Measurements from ENCODE around the gene ALOX12B.

DNA sequence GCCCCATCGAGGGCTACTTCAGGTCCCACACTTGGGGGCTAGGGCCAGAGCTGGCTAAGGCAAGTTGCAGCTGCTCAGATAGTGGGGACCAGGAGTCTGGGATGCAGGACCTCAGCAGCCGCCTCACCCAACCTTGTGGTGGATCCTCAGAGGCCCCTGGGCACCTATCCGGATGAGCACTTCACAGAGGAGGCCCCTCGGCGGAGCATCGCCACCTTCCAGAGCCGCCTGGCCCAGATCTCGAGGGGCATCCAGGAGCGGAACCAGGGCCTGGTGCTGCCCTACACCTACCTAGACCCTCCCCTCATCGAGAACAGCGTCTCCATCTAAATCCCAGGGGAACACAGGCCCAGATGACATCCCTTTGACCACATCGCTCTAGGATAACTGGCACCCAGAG, 39.3 kb downstream of the ALOX12B start:
- TF ChIP-seq, protein P1, sequence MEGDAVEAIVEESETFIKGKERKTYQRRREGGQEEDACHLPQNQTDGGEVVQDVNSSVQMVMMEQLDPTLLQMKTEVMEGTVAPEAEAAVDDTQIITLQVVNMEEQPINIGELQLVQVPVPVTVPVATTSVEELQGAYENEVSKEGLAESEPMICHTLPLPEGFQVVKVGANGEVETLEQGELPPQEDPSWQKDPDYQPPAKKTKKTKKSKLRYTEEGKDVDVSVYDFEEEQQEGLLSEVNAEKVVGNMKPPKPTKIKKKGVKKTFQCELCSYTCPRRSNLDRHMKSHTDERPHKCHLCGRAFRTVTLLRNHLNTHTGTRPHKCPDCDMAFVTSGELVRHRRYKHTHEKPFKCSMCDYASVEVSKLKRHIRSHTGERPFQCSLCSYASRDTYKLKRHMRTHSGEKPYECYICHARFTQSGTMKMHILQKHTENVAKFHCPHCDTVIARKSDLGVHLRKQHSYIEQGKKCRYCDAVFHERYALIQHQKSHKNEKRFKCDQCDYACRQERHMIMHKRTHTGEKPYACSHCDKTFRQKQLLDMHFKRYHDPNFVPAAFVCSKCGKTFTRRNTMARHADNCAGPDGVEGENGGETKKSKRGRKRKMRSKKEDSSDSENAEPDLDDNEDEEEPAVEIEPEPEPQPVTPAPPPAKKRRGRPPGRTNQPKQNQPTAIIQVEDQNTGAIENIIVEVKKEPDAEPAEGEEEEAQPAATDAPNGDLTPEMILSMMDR (IDR thresholded peaks at IDR 0.05): no peak
- TF ChIP-seq POLR2A (IDR thresholded peaks at IDR 0.05): no peak

All from thyroid gland (tissue), 4 donors.